ENCODE results near the gene MAOB. TPM values are rescaled to one million over a fixed set of nuclear protein-coding genes. Genes with fewer than 3 reads are reported as not detected.

Gene MAOB
- total and polyA plus RNA-seq, 2 donors (not counting 3 experiments of a cell fraction or from before 2014, with no cell fraction given): not detected

GRCh38 chrX:43785930-43786591, 96.2 kb downstream of the MAOB start:
- no peaks in the 10 kb centered on the region for H3K4me1 ChIP-seq (ENCODE audit: control insufficient read depth, extremely low read depth, insufficient read depth, low read length)
- no TSS peak for BruUV-seq (replicated peaks)
- no peaks in the 10 kb centered on the region for H4K20me1 ChIP-seq (replicated peaks; ENCODE audit: control insufficient read depth, extremely low read depth, insufficient read depth, low read length)
- intact Hi-C loops (cut with micrococcal nuclease): no loop called here
- no peaks in the 10 kb centered on the region for H3K9me3 ChIP-seq (replicated peaks; ENCODE audit: control insufficient read depth, insufficient read depth, low read length)
- H3K27ac ChIP-seq (ENCODE audit: insufficient read depth, low read depth, low read length): no peak overlapping the region
- dilution Hi-C loops (cut with MboI; ENCODE audit: extremely low pct_ligation_motif_present, low sequenced_read_pairs): no loop called here
- no peak for FAIRE-seq
- ChIA-PET CTCF (no interaction called here), POLR2A (no interaction called here)
- TF ChIP-seq EZH2 (IDR thresholded peaks at IDR 0.05; ENCODE audit: borderline replicate concordance, low read depth, low read length, severe bottlenecking) (no peak), MAX (IDR thresholded peaks at IDR 0.05; ENCODE audit: insufficient read depth, insufficient read length) (no peak), FOS (IDR thresholded peaks at IDR 0.05; ENCODE audit: borderline replicate concordance, insufficient read depth, low read length) (no peak), GATA2 (IDR thresholded peaks at IDR 0.05; ENCODE audit: insufficient read depth, insufficient read length, low read depth, low read length) (no peak), JUN (IDR thresholded peaks at IDR 0.05; ENCODE audit: borderline replicate concordance, insufficient read depth, insufficient read length, low read depth) (no peak), POLR2AphosphoS5 (IDR thresholded peaks at IDR 0.05; ENCODE audit: insufficient read depth, low read depth, low read length) (no peak), MYC (IDR thresholded peaks at IDR 0.05; ENCODE audit: low read depth, low read length) (no peak), POLR2A (IDR thresholded peaks at IDR 0.05; ENCODE audit: low read depth, low read length) (no peak), CTCF (IDR thresholded peaks at IDR 0.05; ENCODE audit: extremely low read depth in 1 of 2, insufficient read depth in 1 of 2, low read depth in 1 of 2, low read length in 2 of 2) (no peak)
- H3K4me3 ChIP-seq (replicated peaks in 1 of 3; ENCODE audit: insufficient read depth in 1 of 3, low read depth in 1 of 3, low read length in 3 of 3): no peak overlapping the region
- no peak for DNase-seq (ENCODE audit: low read depth, low spot score)
- H3K9me1 ChIP-seq (replicated peaks; ENCODE audit: control insufficient read depth, extremely low read depth, insufficient read depth, low read length): no peaks in the 10 kb centered on the region
- H2AFZ ChIP-seq (ENCODE audit: low read depth, low read length): no peak overlapping the region
- H3K4me2 ChIP-seq (ENCODE audit: insufficient read depth, low read length): no peak overlapping the region
- no peaks in the 10 kb centered on the region for H3K27me3 ChIP-seq (ENCODE audit: control insufficient read depth in 2 of 2, insufficient read depth in 2 of 2, low read length in 2 of 2)
- no peaks in the 10 kb centered on the region for H3K36me3 ChIP-seq (ENCODE audit: control insufficient read depth in 2 of 2, extremely low read depth in 1 of 2, insufficient read depth in 2 of 2, low read length in 2 of 2)
- no peak overlapping the region for H3K9ac ChIP-seq (replicated peaks; ENCODE audit: extremely low read depth, insufficient read depth, low read length)
- no peaks in the 10 kb centered on the region for H3K79me2 ChIP-seq (ENCODE audit: control insufficient read depth, insufficient read depth, low read length)

Data from endothelial cell of umbilical vein (primary cell).